ENCODE measurements around the gene TIMELESS. TPM values are rescaled to one million over a fixed set of nuclear protein-coding genes. Genes with fewer than 3 reads are reported as not detected.

TIMELESS gene
- total and polyA plus RNA-seq, 4 experiments from 2014 or later: 3.2 to 7.5 (median 6.2) TPM

- Histone ChIP-seq H3K4me3 (ENCODE audit: low read length in 2 of 2) (no peak overlapping the region), H3K27ac (ENCODE audit: low read depth, low read length) (no peak overlapping the region), H3K36me3 (ENCODE audit: insufficient read depth, low read length) (no peaks in the 10 kb centered on the region), H3K4me1 (ENCODE audit: insufficient read depth, low read length) (peaks cover 7% of the 10 kb centered on the region), H3K27me3 (ENCODE audit: insufficient read depth, low read length) (no peaks in the 10 kb centered on the region), H3K9me3 (ENCODE audit: control insufficient read depth in 1 of 2, low read length in 2 of 2) (no peaks in the 10 kb centered on the region)
- POLR2A ChIA-PET (ENCODE audit: partially characterized antibody): no interaction called here
- Mint-ChIP-seq H3K27ac (peak overlapping the region in 1 of 7 donors; percentile 39), H3K4me1 (peaks cover 6 to 8% (median 6%) of the 10 kb centered on the region in 4 donors), H3K4me3 (no peak overlapping the region), H3K27me3 (no peaks in the 10 kb centered on the region), H3K36me3 (peaks cover 23 to 25% of the 10 kb centered on the region in 2 donors), H3K9me3 (no peaks in the 10 kb centered on the region)
- no peak for DNase-seq
- intact Hi-C loops (cut with micrococcal nuclease): no loop called here
- CTCF ChIA-PET (ENCODE audit: partially characterized antibody): no interaction called here
Measured at GRCh38 chr12:56420411-56420810, 28.8 kb downstream of the TIMELESS start.

- no peaks in the 10 kb centered on the region for H3K36me3 ChIP-seq (ENCODE audit: insufficient read depth, low read length)
- no peaks in the 10 kb centered on the region for H3K4me1 ChIP-seq (ENCODE audit: insufficient read depth, low read length)
- no peaks in the 10 kb centered on the region for H3K27me3 Mint-ChIP-seq
- intact Hi-C loops (cut with micrococcal nuclease): no loop called here
- H3K27me3 ChIP-seq (ENCODE audit: insufficient read depth, low read length): no peaks in the 10 kb centered on the region
- no peaks in the 10 kb centered on the region for H3K9me3 Mint-ChIP-seq
- peaks cover 16 to 19% of the 10 kb centered on the region in 2 donors for H3K36me3 Mint-ChIP-seq
- H3K4me3 ChIP-seq (ENCODE audit: low read length in 2 of 2): no peak overlapping the region
- H3K27ac Mint-ChIP-seq: no peak overlapping the region
- no peak for DNase-seq
- no peaks in the 10 kb centered on the region for H3K9me3 ChIP-seq (ENCODE audit: control insufficient read depth in 1 of 2, low read length in 2 of 2)
- no peak overlapping the region for H3K27ac ChIP-seq (ENCODE audit: low read depth, low read length)
- H3K4me1 Mint-ChIP-seq: peaks cover 0 to 1% (median 0%) of the 10 kb centered on the region in 4 donors
- CTCF ChIA-PET (ENCODE audit: partially characterized antibody): interaction anchor here (0.6 kb wide), 1 partner anchor 48 kb away, joined by 3 read pairs; no protein-coding TSS in a partner anchor
- POLR2A ChIA-PET (ENCODE audit: partially characterized antibody): no interaction called here
- H3K4me3 Mint-ChIP-seq: no peak overlapping the region
Measured at GRCh38 chr12:56417739-56418138, 31.5 kb downstream of the TIMELESS start.

DNA sequence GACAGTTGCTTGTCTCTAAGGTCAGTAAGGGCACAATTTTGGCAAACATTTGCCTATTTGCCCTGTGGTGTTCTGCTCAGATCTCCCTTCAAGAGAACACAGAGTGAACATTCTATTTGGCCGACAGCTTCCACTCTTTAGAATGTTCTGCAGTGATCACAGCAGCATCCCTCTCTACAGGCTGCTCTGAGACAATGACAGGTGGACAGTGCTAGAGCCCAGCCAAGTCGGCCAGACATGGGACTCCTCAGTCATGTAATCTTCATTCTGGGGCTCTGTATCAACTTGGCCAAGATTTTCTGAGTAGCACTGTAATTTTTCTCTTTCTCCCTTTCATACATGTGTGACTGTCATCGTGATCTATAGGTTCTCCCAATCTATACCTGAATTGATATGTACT is 34.8 kb downstream of the TIMELESS start:
- peak overlapping the region in 1 of 7 donors; percentile 18 for H3K27ac Mint-ChIP-seq
- POLR2A ChIA-PET (ENCODE audit: partially characterized antibody): interaction anchor here (0.6 to 0.7 kb wide), 2 partner anchors 17 to 236 kb away, joined by 4 read pairs; no protein-coding TSS in a partner anchor
- CTCF ChIA-PET (ENCODE audit: partially characterized antibody): interaction anchor here (0.9 kb wide), 1 partner anchor 9 kb away, joined by 3 read pairs; no protein-coding TSS in a partner anchor
- H3K4me3 Mint-ChIP-seq: no peak overlapping the region
- DNase-seq: no peak
- Histone ChIP-seq H3K27me3 (ENCODE audit: insufficient read depth, low read length) (no peaks in the 10 kb centered on the region), H3K36me3 (ENCODE audit: insufficient read depth, low read length) (no peaks in the 10 kb centered on the region), H3K27ac (ENCODE audit: low read depth, low read length) (no peak overlapping the region), H3K4me1 (ENCODE audit: insufficient read depth, low read length) (no peaks in the 10 kb centered on the region), H3K4me3 (ENCODE audit: low read length in 2 of 2) (no peak overlapping the region), H3K9me3 (ENCODE audit: control insufficient read depth in 1 of 2, low read length in 2 of 2) (no peaks in the 10 kb centered on the region)
- H3K27me3 Mint-ChIP-seq: no peaks in the 10 kb centered on the region
- H3K4me1 Mint-ChIP-seq: peaks cover 0 to 1% (median 0%) of the 10 kb centered on the region in 4 donors
- no peaks in the 10 kb centered on the region for H3K9me3 Mint-ChIP-seq
- intact Hi-C loops (cut with micrococcal nuclease): no loop called here
- peaks cover 2 to 6% of the 10 kb centered on the region in 2 donors for H3K36me3 Mint-ChIP-seq

DNA sequence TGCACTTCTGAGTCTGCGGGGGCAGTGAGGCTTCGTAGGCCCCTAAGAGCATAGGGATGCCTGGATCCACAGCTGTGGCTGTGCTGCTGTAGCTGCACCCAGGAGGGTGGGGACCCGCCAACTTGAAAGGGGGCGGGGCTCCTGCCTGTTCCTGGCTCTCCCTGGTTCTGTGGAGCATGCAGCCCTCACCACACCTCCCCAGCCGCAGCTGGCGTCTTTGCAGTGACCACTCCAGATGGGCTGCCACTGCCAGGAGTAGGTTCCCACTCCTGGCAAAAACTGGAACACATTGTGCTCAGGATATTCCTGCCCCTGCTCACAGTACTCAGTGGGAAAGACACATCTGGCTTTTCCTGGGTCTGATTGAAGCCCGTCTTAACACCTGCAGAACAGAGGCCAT is 35.8 kb downstream of the TIMELESS start:
- Histone ChIP-seq H3K36me3 (ENCODE audit: insufficient read depth, low read length) (no peaks in the 10 kb centered on the region), H3K27ac (ENCODE audit: low read depth, low read length) (no peak overlapping the region), H3K4me1 (ENCODE audit: insufficient read depth, low read length) (no peaks in the 10 kb centered on the region), H3K27me3 (ENCODE audit: insufficient read depth, low read length) (no peaks in the 10 kb centered on the region), H3K4me3 (ENCODE audit: low read length in 2 of 2) (no peak overlapping the region), H3K9me3 (ENCODE audit: control insufficient read depth in 1 of 2, low read length in 2 of 2) (no peaks in the 10 kb centered on the region)
- H3K27ac Mint-ChIP-seq: no peak overlapping the region
- intact Hi-C loops (cut with micrococcal nuclease): no loop called here
- no peaks in the 10 kb centered on the region for H3K27me3 Mint-ChIP-seq
- POLR2A ChIA-PET (ENCODE audit: partially characterized antibody): no interaction called here
- H3K4me3 Mint-ChIP-seq: no peak overlapping the region
- DNase-seq: no peak
- H3K9me3 Mint-ChIP-seq: no peaks in the 10 kb centered on the region
- CTCF ChIA-PET (ENCODE audit: partially characterized antibody): interaction anchor here (1.0 kb wide), 1 partner anchor 11 kb away, joined by 3 read pairs; no protein-coding TSS in a partner anchor
- H3K4me1 Mint-ChIP-seq: peaks cover 0 to 1% (median 0%) of the 10 kb centered on the region in 4 donors
- H3K36me3 Mint-ChIP-seq: peaks cover 2 to 6% of the 10 kb centered on the region in 2 donors

DNA sequence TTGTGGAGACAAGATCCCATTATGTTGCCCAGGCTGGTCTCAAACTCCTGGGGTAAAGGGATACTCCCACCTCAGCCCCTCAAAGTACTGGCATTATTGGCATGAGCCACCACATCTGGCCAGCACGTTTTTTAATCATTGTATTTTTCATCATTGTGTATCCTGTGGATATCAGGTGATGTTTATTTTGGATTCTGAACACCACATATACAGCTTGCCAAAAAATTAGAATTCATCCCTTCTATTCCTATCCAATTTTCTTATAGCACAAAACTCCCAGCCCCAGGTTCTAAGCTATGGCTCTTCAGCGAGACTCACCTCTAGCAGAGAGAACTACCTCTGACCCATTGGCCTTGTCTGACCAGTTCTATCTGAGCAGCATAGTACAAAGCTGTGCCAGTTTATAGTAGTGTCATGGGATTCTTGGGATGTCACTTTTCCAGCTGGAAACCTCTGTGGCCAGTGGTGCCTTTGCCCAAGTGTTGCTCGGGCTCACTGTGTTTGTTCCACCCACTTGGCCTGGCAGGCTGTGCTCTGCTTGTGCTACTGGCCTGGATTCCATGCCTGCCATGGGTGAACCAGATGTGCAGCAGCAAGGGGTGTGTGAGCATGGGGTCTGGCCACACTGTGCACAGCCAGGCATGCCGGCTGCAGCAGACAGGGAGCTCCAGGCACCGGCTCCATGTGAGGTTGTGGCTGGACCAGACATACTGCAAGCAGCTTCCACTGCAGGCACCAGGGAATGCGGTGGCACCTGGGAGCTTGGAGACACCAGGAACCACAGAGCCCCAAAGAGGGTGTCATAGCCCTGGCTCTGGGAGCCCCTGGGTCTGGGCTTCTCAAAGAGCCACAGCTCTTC is 37.2 kb downstream of the TIMELESS start:
- no peaks in the 10 kb centered on the region for H3K9me3 Mint-ChIP-seq
- intact Hi-C loops (cut with micrococcal nuclease): no loop called here
- H3K27ac Mint-ChIP-seq: peak overlapping the region in 1 of 7 donors; percentile 43
- H3K4me1 ChIP-seq (ENCODE audit: insufficient read depth, low read length): no peaks in the 10 kb centered on the region
- H3K4me1 Mint-ChIP-seq: peaks cover 0 to 1% (median 0%) of the 10 kb centered on the region in 4 donors
- no peaks in the 10 kb centered on the region for H3K27me3 Mint-ChIP-seq
- POLR2A ChIA-PET (ENCODE audit: partially characterized antibody): no interaction called here
- H3K4me3 ChIP-seq (ENCODE audit: low read length in 2 of 2): no peak overlapping the region
- DNase-seq: no peak
- no peaks in the 10 kb centered on the region for H3K27me3 ChIP-seq (ENCODE audit: insufficient read depth, low read length)
- H3K36me3 ChIP-seq (ENCODE audit: insufficient read depth, low read length): no peaks in the 10 kb centered on the region
- H3K36me3 Mint-ChIP-seq: no peaks in the 10 kb centered on the region
- H3K27ac ChIP-seq (ENCODE audit: low read depth, low read length): no peak overlapping the region
- no peak overlapping the region for H3K4me3 Mint-ChIP-seq
- no peaks in the 10 kb centered on the region for H3K9me3 ChIP-seq (ENCODE audit: control insufficient read depth in 1 of 2, low read length in 2 of 2)
- CTCF ChIA-PET (ENCODE audit: partially characterized antibody): interaction anchor here (1.4 kb wide), 1 partner anchor 52 kb away, joined by 4 read pairs; no protein-coding TSS in a partner anchor

GRCh38 chr12:56410768-56411167 is 38.5 kb downstream of the TIMELESS start:
- Mint-ChIP-seq H3K27ac (no peak overlapping the region), H3K4me1 (peaks cover 0 to 1% (median 0%) of the 10 kb centered on the region in 4 donors), H3K9me3 (no peaks in the 10 kb centered on the region), H3K4me3 (no peak overlapping the region), H3K36me3 (no peaks in the 10 kb centered on the region), H3K27me3 (no peaks in the 10 kb centered on the region)
- no peak for DNase-seq
- Histone ChIP-seq H3K4me3 (ENCODE audit: low read length in 2 of 2) (no peak overlapping the region), H3K9me3 (ENCODE audit: control insufficient read depth in 1 of 2, low read length in 2 of 2) (no peaks in the 10 kb centered on the region), H3K27ac (ENCODE audit: low read depth, low read length) (no peak overlapping the region), H3K27me3 (ENCODE audit: insufficient read depth, low read length) (no peaks in the 10 kb centered on the region), H3K4me1 (ENCODE audit: insufficient read depth, low read length) (no peaks in the 10 kb centered on the region), H3K36me3 (ENCODE audit: insufficient read depth, low read length) (no peaks in the 10 kb centered on the region)
- intact Hi-C loops (cut with micrococcal nuclease): no loop called here
- CTCF ChIA-PET (ENCODE audit: partially characterized antibody): no interaction called here
- POLR2A ChIA-PET (ENCODE audit: partially characterized antibody): no interaction called here

GRCh38 chr12:56408799-56409417 is 40.3 kb downstream of the TIMELESS start:
- Mint-ChIP-seq H3K9me3 (no peaks in the 10 kb centered on the region), H3K27me3 (no peaks in the 10 kb centered on the region), H3K4me3 (no peak overlapping the region), H3K4me1 (peaks cover 0 to 1% (median 0%) of the 10 kb centered on the region in 4 donors), H3K36me3 (no peaks in the 10 kb centered on the region), H3K27ac (no peak overlapping the region)
- Histone ChIP-seq H3K36me3 (ENCODE audit: insufficient read depth, low read length) (no peaks in the 10 kb centered on the region), H3K4me3 (ENCODE audit: low read length in 2 of 2) (no peak overlapping the region), H3K27ac (ENCODE audit: low read depth, low read length) (no peak overlapping the region), H3K9me3 (ENCODE audit: control insufficient read depth in 1 of 2, low read length in 2 of 2) (no peaks in the 10 kb centered on the region), H3K4me1 (ENCODE audit: insufficient read depth, low read length) (no peaks in the 10 kb centered on the region), H3K27me3 (ENCODE audit: insufficient read depth, low read length) (no peaks in the 10 kb centered on the region)
- POLR2A ChIA-PET (ENCODE audit: partially characterized antibody): no interaction called here
- intact Hi-C loops (cut with micrococcal nuclease): no loop called here
- CTCF ChIA-PET (ENCODE audit: partially characterized antibody): no interaction called here
- no peak for DNase-seq

All from CD4-positive, alpha-beta memory T cell (primary cell).